Right ventricle myocardium inferior (tissue), 1 donor: ENCODE measurements around the gene SPSB4. TPM values are rescaled to one million over a fixed set of nuclear protein-coding genes. Genes with fewer than 3 reads are reported as not detected.
A peak's percentile ranks its signal among the peaks of the same experiment; 100 is the strongest.

ENCODE experiments used
- ATAC-seq: fragments of 200-7000 bp; cut with Tn5 transposase; one replicate; pipeline ENCODE4 v1.9.1; 2020; ENCODE audit warnings: mild to moderate bottlenecking, moderate library complexity
- DNase-seq: peaks from one replicate; pipeline ENCODE4 v3.0.0; 2021; ENCODE audit errors: missing footprints
- intact Hi-C: fragments of 100-400 bp; cut with DNase I; formaldehyde crosslinking; loops from one replicate; pipeline ENCODE4 v1.11.0; 2022
- total RNA-seq: library from RNA; stranded (reverse); fragmentation: NEBNext Ultra II Directional; extraction: Animal tissue kit (Norgen Biotek cat#: 25700); gene quantifications from one replicate; pipeline ENCODE4 v1.2.1, GENCODE V29; 2021
- donor health status: DM: no; HTN: yes; CAD: no; lungs with severe emphysema.

SPSB4 gene
- total RNA-seq, 1 donor from 2014 or later = 7.1 TPM

DNA sequence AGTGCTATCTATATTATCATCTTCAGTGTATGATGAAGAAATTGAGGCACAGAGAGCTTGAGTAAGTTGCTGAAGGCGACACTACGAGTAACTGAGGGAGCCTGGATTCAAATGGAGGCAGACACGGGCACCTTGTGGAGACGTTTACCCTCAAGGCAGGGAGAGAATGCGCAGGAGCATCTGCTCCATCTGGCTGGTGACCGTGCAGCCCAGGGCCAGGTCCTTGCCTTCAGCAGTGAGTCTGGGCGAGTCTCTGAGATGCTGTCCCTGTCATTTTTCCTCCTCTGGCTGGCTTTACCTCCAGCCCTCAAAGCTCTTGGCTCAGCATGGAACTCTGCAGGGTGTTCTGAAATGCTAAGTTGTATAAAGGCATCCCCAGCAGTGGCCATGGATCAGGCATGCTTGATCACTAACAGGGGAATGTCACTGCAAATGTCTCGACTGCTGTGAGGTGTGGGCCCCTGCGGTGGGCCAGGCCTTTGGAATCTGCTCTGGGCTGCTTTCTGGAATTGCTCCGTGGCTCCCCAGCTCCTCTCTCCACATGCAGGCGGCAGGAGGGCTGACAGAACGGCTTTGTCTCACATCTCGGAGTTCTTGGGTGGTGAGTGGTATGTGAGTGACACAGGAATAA lies 19.7 kb downstream of the SPSB4 start:
- no peak for DNase-seq
- no peak for ATAC-seq
- intact Hi-C loops = no loop called here

DNA sequence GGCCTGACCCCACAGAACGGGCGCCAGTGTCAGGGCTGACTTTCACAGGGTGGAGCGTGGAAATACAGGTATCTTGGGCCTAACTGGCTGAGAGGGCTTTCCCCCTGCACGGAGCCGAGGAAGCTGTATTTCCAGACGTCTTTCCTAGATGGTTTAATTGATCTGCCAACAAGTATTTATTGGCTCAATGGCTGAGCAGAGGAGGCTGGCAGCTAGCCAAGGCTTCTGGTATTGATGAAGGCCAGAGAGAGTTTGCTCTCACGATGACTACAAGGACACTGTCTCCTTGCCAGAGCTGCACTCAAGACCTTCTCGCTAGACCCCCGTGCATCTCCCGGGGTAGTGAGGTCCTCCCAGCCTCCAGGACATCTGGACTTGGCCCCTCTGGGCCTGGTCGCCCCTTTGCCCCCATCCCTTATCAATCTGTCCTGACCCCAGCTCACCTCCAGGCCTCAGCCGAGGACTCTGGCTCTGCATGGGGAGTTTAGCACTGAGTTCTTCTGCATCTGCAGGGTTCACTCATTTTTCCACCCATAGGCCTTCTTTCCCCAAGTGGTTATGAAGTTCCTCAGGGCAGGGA lies 20.6 kb downstream of the SPSB4 start:
- DNase-seq (no peak), ATAC-seq (no peak)
- intact Hi-C loops = no loop called here

DNA sequence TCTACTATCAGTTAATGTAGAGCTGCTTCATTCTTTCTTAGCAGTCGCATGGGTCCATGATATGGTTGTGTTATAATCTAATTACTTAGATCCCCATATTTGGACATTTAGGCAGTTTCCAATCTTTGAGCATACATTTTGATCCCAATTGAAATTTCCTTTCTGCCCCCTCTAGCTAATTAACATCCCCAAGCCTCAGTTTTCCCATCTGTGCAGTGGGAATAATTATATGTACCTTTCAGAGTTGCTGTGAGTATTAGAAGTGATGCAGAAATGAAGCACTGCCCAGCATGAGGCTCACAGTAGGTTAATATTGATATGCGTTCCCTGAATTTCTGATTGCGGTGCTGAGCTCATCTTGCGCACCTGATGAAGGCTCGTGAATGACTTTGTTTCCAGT lies 21.8 kb downstream of the SPSB4 start:
- ATAC-seq (no peak), DNase-seq (no peak)
- intact Hi-C loops = no loop called here

DNA sequence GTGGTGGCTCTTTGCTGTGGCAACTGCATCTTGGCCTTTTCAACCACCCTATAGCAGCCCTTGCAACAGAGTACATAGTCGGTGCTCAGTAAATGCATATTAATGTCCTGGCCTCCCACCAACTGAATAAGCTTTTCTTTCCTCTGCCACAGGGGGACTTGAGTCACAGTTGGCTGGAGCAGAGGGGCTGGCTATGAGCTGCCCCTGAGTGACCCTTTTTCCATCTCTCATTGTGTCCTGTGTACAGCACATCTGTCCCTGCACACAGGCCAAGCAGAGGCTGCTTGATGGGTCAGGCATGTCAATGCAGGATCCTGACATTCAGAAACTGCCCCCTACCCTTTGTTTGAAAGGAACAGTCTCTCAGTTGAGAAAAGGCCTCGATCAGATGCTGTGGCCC lies 22.4 kb downstream of the SPSB4 start:
- no peak for ATAC-seq
- intact Hi-C loops = no loop called here

DNA sequence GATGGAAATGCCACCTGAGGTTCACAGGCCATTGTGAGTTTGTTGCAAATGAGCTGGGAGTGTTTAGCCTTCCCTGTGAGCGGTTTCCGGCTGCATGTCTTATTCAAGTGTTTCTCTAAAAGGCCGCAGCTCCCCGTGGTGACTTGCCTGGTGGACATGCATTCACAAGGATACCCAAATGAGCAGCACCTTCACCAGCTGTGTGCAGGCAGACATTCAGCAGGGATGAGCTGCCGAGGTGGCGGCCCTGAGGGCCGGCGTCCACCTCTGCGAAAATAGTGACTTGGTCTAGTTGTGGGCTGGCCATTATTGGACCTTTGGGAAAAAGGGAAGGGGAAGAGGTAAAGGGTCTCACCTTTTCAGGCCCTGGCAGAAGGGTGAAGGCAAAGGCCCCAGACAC lies 23.4 kb downstream of the SPSB4 start:
- no peak for DNase-seq
- no peak for ATAC-seq
- intact Hi-C loops = no loop called here

More for the DNA sequence above, 22.4 kb downstream of the SPSB4 start:
- no peak for DNase-seq

DNA sequence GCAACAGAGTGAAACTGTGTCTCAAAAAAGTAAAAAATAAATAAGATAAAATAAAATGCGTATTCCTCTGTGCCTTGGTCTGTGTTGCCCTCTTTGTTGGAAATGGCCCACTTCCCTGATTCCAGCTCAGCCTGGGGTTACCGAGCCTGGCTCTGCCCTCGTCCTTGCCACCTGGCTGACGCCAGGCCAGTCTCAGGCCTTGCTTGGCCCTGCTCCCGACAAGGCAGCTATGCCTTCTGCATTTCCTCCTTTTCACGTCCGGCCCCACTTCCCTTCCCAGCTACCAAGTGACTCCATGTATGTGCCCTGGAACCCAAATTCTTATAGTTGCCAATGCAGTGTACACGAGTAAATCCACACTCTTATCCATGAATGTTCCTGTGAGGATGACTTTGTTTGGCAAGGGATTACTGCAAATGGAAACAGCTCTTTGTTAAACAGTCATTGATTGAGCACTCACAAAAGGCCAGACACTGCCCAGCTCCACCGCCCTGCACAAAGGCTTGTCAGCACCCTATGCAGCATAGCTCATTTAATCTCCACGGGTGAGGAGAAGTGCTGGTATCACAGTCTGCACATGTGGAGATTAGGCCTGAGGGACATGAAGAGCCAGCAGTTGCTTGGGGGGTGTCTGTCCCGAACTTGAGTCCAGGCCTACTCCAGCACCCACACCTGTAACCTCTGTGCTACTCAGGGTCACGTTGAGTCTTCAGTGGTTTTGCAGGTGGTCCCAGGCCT lies 25.1 kb downstream of the SPSB4 start:
- DNase-seq (no peak), ATAC-seq (peak; percentile 45)
- intact Hi-C loops = no loop called here

DNA sequence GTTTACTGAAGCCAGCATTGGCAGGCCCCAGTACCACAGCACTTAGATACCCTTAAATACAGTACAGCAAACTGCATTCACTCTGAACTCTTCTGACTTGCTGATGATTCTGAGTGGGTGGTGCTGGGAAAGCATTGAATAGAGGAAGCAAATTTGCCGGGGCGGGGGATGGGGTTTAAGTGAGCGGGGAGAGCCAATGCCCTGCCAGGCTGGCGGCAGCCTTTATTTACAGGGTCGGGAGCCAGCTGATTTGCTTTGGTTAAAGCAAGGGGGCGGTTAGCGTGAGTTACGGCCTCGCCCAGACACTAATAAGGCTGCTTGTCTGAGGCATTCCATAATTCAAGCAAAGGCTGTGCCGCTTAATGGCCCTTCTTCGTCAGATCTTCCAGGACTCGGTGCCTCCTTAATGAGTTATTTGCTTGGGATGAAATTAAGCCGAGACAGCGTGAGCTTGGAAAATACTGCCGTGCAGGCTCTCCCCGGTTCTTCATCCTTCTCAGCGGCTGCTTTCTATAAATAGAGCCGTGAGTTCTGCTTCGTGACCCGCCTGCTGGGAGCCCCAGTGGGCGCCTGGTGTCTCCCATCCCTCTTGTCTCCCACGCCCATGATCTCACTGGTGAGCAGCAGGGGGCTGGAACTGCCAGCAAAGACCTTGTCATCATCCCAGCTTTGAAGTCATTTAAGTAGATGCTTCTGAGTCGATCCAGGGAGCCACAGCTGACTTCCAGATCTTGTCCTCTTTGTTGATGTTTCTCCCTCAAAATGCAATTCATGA lies 25.8 kb downstream of the SPSB4 start:
- intact Hi-C loops = no loop called here
- no peak for DNase-seq
- ATAC-seq = peak; percentile 58

DNA sequence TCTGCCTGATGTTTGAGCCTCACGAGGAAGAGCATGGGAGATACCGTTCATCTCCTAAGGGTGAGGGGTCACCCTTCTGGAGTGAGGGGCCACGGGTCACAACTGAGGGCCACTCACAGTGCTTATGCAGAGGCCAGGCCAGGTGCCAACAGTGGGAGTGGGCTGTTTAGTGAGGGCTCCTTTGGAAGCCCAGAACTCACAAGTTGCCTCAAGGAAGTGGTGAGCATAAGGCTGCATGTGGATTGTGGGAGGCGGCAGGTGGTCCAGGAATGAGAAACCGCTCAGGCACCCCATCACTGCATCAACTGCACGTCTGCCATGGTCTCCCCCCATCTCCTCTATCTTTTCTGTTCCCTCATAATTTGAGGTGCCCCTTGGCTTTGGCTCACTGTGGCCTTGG lies 26.5 kb downstream of the SPSB4 start:
- DNase-seq (no peak), ATAC-seq (no peak)
- intact Hi-C loops = no loop called here

DNA sequence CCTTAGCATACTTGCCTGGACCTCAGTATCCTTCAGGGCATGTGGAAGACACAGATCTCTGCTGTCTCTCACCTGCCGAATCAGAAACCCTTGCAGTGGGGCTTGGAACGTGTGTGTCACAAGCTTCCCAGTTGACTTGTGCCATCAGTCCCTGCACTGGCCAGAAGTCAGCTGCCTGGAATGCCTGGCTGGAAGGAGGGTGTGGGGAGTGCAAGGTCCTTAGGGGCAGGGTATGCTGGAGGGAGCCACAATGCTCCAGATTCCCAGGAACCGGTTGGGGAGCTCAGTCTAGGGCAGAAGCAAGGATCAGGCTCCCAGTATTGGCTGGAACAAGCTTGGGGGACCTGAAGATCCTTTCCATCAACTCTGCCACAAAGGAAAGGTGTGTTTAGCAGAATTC lies 27.1 kb downstream of the SPSB4 start:
- intact Hi-C loops = no loop called here
- DNase-seq (no peak), ATAC-seq (no peak)

DNA sequence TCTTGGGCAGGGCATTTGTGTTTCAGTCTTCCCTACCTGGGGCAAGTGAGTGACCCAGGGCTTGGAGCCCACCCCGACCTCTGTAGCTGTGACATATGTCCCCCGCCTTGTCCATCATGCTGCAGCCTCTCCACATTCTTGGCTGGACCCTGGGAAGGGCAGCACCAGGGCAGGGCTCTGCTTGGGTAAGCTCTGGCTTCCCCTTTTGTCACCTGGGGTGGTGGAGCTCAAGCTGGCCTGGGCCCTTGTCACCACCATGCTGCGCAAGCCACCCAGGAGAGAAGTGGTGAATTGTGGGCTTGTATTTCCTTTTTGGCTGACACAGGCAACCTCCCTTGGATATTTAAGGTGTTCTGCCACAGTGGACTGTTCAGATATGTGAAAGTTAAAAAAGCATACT lies 29.3 kb downstream of the SPSB4 start:
- intact Hi-C loops = no loop called here
- ATAC-seq = no peak
- no peak for DNase-seq

DNA sequence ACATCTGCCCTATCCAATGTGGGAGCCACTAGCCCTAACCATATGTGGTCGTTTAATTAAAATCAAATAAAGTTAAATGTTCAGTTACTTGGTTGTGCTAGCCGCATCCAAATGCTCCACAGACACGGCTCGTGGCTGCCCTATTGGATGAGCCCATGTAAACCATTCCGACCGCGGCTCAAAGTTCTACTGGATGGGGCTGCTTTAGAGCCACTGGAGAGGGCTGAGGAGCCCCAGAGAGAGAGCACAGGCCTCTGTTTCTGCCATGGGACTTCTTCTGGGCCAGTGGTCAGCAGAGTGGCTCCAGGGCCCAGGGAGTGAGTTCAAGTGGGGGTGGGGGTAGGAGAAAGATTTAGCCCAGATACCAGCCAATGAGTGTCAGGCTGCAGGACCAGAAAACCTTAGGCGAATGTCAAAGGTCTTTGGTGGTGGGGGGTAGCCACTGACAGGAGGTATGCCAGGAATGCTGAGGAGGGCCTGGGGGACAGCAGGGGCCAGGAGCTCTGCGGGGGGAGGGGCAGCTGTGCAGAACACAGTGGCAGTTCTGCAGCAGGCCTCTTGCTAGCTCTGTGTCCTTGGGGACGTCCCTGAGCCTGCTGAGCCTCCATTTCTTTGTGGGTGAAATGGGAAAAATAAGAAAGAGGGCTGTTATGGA lies 30.1 kb downstream of the SPSB4 start:
- DNase-seq (no peak), ATAC-seq (no peak)

DNA sequence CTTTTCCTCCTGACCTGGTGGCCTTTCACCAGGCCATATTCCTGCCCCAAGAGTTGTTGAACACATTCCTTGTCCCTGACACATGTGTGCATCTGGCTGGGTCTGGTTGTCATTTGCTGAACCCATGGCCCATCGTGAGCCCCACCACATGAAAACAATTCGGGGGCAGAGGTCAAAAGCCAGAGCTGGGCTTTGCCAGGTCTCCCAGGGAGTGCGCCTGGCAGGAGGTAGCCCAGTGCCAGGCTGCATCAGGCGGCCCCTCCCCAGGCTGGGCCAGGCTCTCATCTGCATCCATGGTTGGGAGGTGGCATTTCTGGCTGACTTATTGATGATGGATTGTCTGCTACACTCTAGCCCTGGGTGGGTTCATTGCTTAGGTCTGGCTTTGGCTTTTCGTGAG lies 30.9 kb downstream of the SPSB4 start:
- ATAC-seq (no peak), DNase-seq (no peak)
- intact Hi-C loops = no loop called here

More for the DNA sequence above, 30.1 kb downstream of the SPSB4 start:
- intact Hi-C loops = no loop called here

DNA sequence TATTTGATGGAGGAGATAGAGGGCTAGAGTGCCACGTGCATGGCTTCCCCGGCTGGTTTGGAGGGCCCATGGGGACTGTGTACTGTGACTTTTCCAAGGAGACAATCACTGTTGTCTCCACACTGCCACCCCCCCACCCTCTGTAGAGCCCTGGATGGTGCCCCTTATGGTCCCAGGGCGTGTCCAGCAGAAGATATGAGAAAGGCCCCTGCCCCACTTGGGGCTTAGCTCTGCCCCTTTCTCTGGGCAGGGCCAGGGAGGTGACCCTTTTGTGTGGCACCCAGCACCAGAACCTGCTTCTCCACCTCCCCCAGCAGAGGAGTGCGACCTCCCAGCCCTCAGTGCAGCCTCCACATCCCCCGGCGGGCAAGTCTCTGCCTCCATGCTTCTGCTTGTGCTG lies 32.1 kb downstream of the SPSB4 start:
- intact Hi-C loops = no loop called here
- DNase-seq = no peak
- ATAC-seq = no peak

DNA sequence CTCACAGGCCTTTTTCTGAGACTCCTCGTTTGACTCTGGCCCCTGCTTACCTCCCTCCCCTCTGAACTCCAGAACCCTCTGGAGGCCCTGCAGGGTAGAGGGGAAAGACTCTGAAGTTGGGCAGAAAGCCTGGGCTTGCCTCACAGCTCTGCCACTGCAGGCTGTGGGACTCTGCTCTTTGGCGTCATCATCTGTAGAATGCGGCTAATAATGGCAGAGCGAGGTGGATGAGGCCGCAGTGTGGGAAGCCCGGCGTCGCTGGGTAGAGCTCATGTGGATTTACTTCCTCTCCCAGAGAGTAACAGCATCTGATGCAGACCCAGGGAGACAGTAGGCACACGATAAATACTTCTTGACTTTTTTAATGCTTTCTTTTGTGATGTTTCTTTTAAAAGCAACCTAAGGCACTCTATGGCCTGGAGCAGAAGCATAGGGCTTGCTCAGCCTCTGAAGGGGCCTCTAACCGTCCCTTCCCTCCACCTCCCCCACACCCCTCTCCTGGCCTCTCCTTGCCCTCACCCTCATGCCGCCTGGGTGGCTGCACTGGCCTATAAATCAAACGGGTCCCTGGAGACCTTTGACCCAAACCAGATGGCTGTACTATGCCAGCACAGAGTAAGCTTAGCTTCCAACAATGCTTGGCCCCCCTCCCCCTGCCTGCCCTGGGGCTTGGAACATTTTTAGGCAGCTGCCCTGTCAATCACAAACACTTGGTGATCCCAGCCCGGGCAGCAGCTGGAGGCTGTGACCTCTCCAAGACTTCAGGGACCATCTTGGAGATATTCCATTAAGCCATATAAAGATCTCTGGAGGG lies 32.9 kb downstream of the SPSB4 start:
- intact Hi-C loops = no loop called here
- ATAC-seq (peak; percentile 73), DNase-seq (no peak)

DNA sequence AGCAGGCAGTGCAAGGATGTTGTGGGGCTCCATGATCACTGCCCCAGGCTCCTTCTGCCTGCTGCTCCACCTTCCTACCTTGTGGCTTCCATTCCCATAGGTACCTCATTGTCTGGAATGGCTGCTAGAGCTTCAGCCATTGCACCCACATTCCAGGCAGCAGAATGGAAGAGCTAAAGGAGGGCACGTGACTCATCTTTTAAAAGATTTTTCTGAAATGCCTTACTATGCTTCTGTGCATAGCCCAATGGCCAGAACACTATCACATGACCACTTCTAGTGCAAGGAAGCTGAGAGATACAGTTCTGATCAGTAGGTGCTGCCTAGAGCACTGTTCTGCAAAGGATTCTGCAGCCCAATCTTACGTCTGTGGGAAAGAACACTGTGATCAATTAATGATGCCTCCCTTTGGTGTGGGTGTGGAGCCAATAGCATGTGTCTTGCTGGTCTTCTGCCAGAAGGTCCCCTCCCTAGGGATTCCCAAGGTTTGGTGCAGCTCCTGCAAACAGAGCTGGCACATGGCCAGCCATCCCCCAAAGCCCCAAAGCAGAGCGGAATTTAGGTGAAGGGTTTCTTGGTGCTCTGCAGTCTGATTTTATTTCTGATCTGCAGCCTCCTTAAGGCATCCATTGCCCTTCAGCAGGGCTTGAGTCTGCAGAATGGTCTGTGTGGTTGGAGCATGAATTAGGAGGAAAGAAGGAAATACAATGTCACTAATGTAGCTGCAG lies 34.4 kb downstream of the SPSB4 start:
- ATAC-seq (no peak), DNase-seq (no peak)
- intact Hi-C loops = no loop called here

DNA sequence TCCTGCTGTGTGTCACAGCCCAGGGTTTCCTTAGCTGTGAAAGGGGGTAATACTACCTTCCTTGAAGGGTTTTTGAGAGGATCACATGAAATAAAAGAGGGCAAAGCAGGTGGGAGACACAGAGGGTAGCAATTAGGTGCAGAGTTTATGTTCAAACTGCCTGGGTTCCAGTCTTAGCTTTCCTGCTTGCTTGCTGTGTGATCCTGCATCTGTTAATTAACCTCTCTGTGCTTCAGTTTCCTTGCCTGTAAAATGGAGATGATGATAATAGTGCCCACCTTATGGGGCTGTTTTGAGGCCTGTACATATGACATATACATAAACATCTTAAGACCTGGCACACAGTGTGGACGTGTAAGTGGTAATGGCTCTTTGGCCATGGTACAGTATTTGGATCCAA lies 35.0 kb downstream of the SPSB4 start:
- no peak for DNase-seq
- intact Hi-C loops = no loop called here
- no peak for ATAC-seq

DNA sequence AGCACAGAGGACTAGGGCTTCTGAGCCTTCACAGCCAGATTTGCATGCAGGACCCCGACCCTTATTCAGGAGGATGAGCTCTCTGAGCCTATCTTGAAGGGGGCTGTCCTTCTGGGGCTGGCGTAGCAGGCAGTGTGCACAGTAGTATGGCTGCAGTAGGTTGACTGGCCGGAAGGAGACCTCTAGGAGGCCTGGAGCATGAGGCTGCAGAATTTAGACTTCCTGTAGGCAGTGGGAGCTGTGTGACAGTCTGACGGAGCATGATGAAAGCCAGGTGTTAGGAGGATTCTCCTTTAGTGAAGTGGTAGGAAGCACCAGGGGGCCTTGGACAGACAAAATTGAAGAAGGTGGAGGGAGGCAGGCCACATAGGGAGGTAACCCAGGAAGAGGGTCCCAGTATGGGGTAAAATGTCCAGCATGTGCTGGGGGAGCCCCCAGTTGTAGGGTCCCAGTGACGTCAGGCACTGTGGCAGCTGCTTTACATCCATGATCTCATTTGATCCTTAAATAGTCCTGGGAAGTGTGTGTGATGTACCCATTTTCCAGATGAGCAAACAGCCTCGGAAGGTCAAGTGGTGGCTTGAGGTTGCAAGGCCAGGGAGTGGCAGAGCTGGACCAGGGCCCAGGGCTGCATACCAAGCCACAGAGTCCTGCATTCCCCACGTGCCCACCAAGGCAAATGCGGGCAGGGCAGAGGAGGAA lies 36.1 kb downstream of the SPSB4 start:
- no peak for DNase-seq
- no peak for ATAC-seq
- intact Hi-C loops = no loop called here
